HG02571 (cell line): ENCODE data around the gene PEA15.

Source experiments
- ATAC-seq: cut with Tn5 transposase; IDR thresholded peaks from one replicate; pipeline ENCODE4 v1.9.1; 2021; ENCODE audit warnings: mild to moderate bottlenecking, moderate library complexity; ENCODE audit not compliant: unreplicated experiment

The PEA15 gene

GRCh38 chr1:160207771-160208556 lies 2.8 kb downstream of the PEA15 start:
- no peak for ATAC-seq

DNA sequence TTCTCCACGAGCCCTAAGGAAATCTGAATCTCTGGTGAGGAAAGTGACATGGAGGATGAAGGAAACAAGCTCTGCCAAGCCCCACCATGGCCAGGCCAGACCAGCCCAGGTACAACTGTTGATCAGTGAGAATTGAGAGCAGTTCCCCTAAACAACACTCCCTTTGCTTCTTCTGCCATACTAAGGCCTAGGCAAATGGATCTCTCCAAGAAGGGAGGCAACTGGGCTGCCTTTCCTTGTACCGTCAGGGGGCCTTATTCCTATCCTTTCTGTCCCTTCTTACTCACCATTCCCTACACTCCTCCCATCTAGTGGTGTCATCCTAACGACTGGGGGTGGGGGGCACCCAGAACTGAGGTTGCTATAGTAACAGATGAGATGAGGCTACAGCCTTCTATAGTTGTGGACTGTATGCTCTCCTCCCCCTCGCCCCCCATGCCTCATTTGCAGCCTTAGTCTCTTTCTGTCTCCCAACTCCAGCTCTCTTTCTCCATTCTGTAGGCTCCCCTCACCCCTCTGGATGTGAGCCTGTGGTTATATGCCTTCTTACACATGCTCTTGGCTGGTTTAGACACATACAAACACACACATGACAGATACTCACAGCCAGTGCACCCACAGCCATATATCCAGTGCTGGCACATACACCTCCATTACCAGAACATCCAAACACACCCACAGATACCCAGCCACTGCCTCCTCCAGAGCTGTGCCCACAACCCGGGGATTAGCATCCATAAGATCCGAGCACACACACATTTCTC lies 3.6 kb downstream of the PEA15 start:
- ATAC-seq = no peak

DNA sequence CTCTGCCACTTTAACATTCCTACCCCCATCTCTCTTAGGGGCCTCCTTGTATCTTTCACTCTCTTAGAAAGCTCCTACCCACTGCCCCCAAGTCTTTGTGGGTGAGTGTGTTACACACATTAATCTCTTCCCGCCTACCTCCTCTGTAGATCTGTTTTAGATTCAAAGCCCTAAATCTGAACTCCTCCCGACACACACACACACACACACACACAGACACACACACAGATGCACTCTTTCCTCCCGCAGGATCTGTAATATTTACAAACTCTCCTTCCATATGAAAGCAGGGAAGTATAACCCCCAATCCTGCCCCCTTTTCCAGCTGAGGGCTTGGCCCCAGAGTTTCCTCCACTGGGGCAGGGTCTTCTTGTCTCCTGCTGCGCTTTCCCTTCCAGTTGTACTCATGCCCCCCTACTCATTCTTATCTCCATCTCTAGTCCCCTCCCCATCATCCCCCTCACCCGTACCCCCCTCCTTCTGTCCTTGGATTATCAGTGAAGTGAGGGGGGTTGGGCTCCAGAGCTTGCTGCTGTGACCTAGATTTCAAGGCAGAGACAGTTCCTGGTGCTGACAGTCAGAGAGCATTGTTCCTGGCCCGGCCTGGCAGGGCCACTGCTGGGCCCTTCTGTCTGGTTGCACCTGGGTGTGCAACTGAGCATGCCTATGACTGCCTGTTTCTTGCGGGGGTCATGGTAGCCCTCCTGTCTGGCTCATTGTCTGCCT lies 4.3 kb downstream of the PEA15 start:
- ATAC-seq = no peak

GRCh38 chr1:160210561-160210960 lies 5.4 kb downstream of the PEA15 start:
- no peak for ATAC-seq

DNA sequence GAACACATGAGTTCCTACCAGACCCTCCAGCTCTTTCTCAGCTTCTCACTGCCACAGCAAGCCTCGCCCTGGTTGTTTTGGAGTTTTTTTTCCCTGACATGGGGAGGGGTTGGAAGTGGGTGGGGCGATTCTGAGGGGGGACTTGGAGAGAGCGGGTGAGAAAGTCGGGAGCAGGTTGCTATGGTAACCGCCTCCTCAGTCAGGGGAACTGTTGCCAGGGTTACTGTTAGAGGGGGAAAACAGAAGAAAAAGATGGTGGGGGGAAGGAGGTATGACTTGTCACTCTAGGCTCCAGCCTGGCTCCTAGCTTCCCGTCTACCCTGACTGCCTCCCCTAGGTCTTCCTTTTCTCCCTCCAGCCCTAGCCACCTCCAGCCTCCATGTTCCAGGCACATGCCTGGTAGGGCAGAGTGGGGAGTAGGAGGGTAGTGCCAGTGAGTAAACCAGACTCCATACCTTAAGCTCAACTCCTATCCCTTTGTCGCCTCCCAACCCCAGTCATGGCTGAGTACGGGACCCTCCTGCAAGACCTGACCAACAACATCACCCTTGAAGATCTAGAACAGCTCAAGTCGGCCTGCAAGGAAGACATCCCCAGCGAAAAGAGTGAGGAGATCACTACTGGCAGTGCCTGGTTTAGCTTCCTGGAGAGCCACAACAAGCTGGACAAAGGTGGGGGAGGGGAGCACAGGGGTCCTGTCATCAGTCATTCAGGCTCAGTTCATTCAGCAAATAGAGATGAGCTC lies 6.0 kb downstream of the PEA15 start:
- no peak for ATAC-seq

GRCh38 chr1:160214481-160215140 lies 9.4 kb downstream of the PEA15 start:
- no peak for ATAC-seq

GRCh38 chr1:160216301-160216700 lies 11.1 kb downstream of the PEA15 start:
- no peak for ATAC-seq

DNA sequence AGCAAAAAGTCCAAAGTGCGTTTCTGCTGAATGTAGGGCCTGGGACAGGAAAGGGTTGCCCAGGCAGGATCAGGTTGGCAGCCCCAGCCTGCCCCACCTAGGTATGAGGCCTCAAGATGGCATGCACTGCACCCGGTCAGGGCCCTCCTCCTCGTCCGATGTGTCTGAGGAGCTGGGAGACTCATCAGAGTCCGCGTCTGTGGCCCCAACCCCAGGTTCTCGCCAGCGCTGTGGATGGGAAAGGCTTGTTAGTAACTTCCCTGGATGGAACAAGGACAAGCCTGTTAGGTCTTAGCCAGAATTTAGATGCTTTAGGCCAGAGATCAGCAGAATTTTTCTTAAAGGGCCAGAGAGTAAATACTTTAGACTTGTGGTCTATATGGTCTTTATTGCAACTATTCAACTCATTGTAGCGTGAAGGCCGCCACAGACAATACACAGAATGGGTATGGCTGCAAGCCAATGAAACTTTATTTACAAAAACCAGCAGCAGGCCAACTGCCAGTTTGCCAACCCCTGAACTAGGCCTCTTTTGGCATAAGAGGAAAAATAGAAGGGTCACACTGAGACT lies 12.4 kb downstream of the PEA15 start:
- ATAC-seq = no peak

DNA sequence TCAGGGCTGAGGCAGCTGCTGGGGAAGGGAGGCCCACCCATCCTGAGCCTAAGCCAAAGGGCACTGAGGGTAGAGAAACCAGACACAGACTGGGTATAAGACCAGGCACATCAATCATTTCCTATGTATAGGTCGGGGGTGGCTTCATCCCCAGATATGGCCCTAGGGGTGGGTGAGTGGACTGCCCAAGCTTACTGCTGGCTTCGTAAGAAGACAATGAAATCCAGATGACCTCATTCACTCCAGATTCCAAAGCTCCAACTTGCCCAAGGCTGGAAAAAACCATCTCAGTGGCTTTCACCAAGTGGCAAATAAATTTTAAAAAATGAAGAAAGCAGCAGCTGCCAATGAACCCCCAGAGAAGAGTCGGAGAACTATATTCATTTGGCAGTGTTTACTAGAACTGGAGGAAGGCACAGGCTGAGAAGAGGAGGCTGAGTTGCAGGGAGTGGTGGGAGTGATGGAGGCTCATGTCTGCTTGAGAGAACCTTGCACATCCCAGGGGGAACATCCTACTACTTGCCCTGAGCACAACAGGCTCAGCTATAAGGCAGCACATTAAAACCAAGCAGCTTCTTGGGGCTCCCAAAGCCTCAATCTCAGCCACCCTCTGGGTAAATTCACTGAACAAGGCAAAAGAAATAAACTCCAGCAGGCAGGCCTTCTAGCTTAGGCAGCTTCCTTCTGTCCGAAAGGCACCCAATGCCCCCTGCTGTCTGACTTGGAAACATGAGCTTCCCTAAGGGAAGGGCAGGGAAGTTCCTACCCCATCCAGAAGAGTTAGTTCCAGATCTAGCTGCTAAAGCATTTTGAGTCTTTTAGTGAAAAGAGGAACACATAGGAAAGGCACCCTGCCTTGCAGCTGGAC lies 14.1 kb downstream of the PEA15 start:
- no peak for ATAC-seq

GRCh38 chr1:160220301-160220700 lies 15.1 kb downstream of the PEA15 start:
- no peak for ATAC-seq

GRCh38 chr1:160221089-160221488 lies 15.9 kb downstream of the PEA15 start:
- ATAC-seq = no peak

DNA sequence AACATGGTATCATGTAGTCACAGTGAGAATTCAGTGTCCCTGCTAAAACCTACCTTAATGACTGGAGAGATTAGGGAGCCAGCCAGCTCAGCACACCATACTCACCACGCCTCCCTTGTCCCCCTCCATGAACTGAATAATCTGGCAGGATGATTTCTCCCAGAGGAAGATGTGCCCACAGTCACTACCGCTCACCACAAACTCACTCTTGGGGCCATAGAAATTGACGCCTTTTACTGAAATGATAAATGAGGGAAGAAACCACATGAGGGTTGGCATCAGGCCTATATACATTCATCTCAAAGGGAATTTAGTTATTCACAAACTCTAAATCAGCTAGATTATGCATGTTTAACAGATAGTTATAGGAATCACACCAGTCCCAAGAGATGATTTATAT lies 17.4 kb downstream of the PEA15 start:
- ATAC-seq = no peak

- ATAC-seq = no peak
Observed at GRCh38 chr1:160224606-160225005, 19.4 kb downstream of the PEA15 start.

GRCh38 chr1:160225345-160225744 lies 20.2 kb downstream of the PEA15 start:
- ATAC-seq = no peak

DNA sequence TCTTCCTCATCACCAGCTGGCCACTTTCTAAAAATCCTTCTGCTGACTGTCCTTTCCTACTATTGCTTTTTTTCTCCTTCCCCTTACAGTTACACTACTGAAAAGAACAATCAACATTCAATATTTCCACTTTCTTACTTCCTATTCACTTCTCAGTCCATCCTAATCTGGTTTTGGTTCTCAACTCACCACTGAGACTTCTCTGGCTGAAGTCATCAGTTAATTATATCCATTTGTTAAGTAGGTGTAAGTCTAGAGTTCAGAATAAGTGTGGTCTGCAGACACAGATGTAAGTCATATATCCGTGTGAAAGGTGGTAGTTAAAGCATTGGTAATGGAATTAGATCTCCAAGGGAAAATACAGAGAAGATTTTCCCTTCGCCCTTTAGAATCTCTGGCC lies 21.4 kb downstream of the PEA15 start:
- no peak for ATAC-seq

GRCh38 chr1:160227034-160227433 lies 21.9 kb downstream of the PEA15 start:
- no peak for ATAC-seq

DNA sequence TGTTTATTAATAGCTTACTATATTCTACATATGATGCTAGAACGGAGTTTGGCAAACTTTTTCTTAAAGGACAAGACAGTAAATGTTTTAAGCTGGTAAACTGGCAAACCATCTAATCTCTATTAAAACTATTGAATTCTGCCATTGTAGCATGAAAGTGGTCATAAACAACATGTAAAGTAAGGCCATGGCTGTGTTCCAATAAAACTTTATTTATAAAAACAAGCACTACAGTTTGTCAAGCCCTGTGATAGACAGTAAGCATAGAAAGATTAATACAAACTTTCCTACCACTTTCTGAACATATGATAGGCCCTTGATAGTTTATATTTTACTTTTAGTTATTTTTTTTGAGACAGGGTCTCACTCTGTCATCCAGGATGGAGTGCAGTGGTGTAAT lies 22.4 kb downstream of the PEA15 start:
- ATAC-seq = no peak

- no peak for ATAC-seq
Observed at GRCh38 chr1:160228431-160228830, 23.2 kb downstream of the PEA15 start.

- ATAC-seq = no peak
Observed at GRCh38 chr1:160232911-160233310, 27.7 kb downstream of the PEA15 start.
